ENCODE results near the gene KRT8.

Gene KRT8

GRCh38 chr12:52914576-52915121, 9.8 kb upstream of the KRT8 start:
- H3K36me3 ChIP-seq = no peaks in the 10 kb centered on the region
- H3K4me1 ChIP-seq = no peaks in the 10 kb centered on the region
- no peak for DNase-seq
- TF ChIP-seq CTCF (IDR thresholded peaks at IDR 0.05) = no peak
- H3K27me3 ChIP-seq = no peaks in the 10 kb centered on the region
- no peaks in the 10 kb centered on the region for H3K9me3 ChIP-seq
- H3K4me3 ChIP-seq = no peak overlapping the region
- intact Hi-C loops (cut with DNase I; ENCODE audit: low total_unique reads) = no loop called here
- no peak overlapping the region for H3K27ac ChIP-seq

GRCh38 chr12:52913431-52913821, 8.6 kb upstream of the KRT8 start:
- Histone ChIP-seq H3K36me3 (no peaks in the 10 kb centered on the region), H3K4me1 (no peaks in the 10 kb centered on the region), H3K27ac (no peak overlapping the region), H3K4me3 (no peak overlapping the region), H3K27me3 (no peaks in the 10 kb centered on the region), H3K9me3 (no peaks in the 10 kb centered on the region)
- no peak for DNase-seq
- no peak for TF ChIP-seq CTCF (IDR thresholded peaks at IDR 0.05)
- intact Hi-C loops (cut with DNase I; ENCODE audit: low total_unique reads) = no loop called here

- intact Hi-C loops (cut with DNase I; ENCODE audit: low total_unique reads) = no loop called here
- no peak for TF ChIP-seq CTCF (IDR thresholded peaks at IDR 0.05)
- Histone ChIP-seq H3K4me1 (no peaks in the 10 kb centered on the region), H3K36me3 (no peaks in the 10 kb centered on the region), H3K4me3 (no peak overlapping the region), H3K27me3 (no peaks in the 10 kb centered on the region), H3K27ac (no peak overlapping the region), H3K9me3 (no peaks in the 10 kb centered on the region)
- DNase-seq = no peak
These were observed 8.0 kb upstream of the KRT8 start for GRCh38 chr12:52912711-52913430.

GRCh38 chr12:52910248-52910883, 5.5 kb upstream of the KRT8 start:
- H3K36me3 ChIP-seq = no peaks in the 10 kb centered on the region
- no peaks in the 10 kb centered on the region for H3K9me3 ChIP-seq
- no peak overlapping the region for H3K27ac ChIP-seq
- no peak for DNase-seq
- H3K4me3 ChIP-seq = no peak overlapping the region
- no peak for TF ChIP-seq CTCF (IDR thresholded peaks at IDR 0.05)
- peaks cover 0 to 6% (median 0%) of the 10 kb centered on the region in 4 donors for H3K4me1 ChIP-seq
- no peaks in the 10 kb centered on the region for H3K27me3 ChIP-seq
- intact Hi-C loops (cut with DNase I; ENCODE audit: low total_unique reads) = no loop called here

- Histone ChIP-seq H3K36me3 (no peaks in the 10 kb centered on the region), H3K27me3 (no peaks in the 10 kb centered on the region), H3K4me3 (no peak overlapping the region), H3K9me3 (no peaks in the 10 kb centered on the region), H3K4me1 (peaks cover 0 to 6% (median 0%) of the 10 kb centered on the region in 4 donors), H3K27ac (no peak overlapping the region)
- no peak for DNase-seq
- intact Hi-C loops (cut with DNase I; ENCODE audit: low total_unique reads) = no loop called here
- no peak for TF ChIP-seq CTCF (IDR thresholded peaks at IDR 0.05)
These were observed 4.9 kb upstream of the KRT8 start for GRCh38 chr12:52909796-52910195.

All from tibial artery (tissue), 4 donors.